Right ventricle myocardium superior (tissue), 1 donor: ENCODE measurements around the gene LRP1. TPM values are rescaled to one million over a fixed set of nuclear protein-coding genes. Genes with fewer than 3 reads are reported as not detected.

Experiments
- ATAC-seq: fragments of 200-7000 bp; cut with Tn5 transposase; one replicate; pipeline ENCODE4 v1.9.1; 2020; ENCODE audit warnings: mild to moderate bottlenecking; ENCODE audit not compliant: poor library complexity
- DNase-seq: peaks from one replicate; pipeline ENCODE4 v3.0.0-alpha.2; 2020
- intact Hi-C: fragments of 100-400 bp; cut with DNase I; formaldehyde crosslinking; loops from one replicate; pipeline ENCODE4 v1.11.2; 2022
- total RNA-seq: library from RNA; stranded (reverse); fragmentation: NEBNext Ultra II Directional; extraction: Animal tissue kit (Norgen Biotek cat#: 25700); gene quantifications from one replicate; pipeline ENCODE4 v1.2.1, GENCODE V29; 2021
- donor health status: DM: no; HTN: yes; CAD: no; lungs with severe emphysema.

LRP1 gene
- total RNA-seq, 1 donor from 2014 or later = 121 TPM

DNA sequence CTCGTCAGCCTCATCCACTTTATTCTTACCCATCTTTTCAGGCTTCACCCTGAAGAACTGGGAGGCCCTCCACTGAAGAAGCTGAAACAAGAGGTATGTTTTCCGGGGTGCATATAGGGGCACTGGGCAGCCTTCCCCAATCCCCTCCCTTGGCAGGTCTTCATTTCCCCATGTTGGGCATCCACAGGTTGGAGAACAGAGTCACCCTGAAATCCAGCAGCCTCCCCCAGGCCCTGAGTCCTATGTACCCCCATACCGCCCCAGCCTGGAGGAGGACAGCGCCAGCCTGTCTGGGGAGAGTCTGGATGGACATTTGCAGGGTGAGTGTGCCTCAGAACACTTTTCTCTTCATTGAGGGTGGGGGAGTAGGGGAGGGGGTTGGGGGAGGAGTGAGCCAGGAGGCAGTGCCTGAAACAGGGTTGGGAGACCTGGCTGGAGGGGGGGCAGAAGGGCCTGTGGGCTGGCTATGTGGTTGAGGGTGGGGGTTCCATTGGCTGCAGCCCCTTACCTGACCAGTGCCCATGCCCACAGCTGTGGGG lies 35.3 kb upstream of the LRP1 start:
- no peak for DNase-seq
- no peak for ATAC-seq
- intact Hi-C loops = no loop called here

DNA sequence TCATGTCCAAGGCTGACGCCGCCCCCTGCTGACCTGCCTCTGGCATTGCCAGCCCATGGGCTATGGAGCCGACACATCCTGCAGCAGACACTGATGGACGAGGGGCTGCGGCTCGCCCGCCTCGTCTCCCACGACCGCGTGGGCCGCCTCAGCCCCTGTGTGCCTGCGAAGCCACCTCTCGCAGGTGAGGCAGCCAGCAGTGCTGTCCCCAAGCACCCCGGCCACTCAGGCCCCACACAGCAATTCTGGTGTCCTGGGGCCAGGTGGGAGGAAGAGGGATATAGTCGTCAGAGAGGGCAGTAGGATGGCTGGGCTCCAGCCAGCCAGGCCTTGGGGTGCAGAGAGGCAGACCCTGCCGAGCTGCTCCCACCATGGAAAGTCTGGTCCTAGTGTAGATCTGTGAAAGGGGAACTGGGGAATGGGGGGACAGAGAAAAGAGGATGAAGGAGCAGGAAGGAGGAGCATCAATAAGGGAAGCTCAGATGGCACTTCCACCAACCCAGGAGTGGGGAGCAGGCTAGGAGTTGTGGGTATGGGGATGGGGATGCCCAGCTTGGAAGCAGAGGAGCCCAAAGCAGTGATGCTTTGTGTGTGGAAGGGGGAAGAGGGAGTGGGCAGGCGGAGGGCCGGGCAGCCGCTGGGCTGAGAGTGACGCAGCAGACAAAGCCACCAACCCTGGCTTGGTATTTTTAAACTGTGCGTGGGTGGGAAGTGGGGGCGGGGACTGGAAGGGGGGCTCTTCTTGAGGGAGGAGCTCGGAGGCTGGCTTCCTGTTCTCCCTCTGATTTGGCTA lies 34.7 kb upstream of the LRP1 start:
- intact Hi-C loops = no loop called here
- DNase-seq (peak; percentile 75), ATAC-seq (peak; percentile 51)

DNA sequence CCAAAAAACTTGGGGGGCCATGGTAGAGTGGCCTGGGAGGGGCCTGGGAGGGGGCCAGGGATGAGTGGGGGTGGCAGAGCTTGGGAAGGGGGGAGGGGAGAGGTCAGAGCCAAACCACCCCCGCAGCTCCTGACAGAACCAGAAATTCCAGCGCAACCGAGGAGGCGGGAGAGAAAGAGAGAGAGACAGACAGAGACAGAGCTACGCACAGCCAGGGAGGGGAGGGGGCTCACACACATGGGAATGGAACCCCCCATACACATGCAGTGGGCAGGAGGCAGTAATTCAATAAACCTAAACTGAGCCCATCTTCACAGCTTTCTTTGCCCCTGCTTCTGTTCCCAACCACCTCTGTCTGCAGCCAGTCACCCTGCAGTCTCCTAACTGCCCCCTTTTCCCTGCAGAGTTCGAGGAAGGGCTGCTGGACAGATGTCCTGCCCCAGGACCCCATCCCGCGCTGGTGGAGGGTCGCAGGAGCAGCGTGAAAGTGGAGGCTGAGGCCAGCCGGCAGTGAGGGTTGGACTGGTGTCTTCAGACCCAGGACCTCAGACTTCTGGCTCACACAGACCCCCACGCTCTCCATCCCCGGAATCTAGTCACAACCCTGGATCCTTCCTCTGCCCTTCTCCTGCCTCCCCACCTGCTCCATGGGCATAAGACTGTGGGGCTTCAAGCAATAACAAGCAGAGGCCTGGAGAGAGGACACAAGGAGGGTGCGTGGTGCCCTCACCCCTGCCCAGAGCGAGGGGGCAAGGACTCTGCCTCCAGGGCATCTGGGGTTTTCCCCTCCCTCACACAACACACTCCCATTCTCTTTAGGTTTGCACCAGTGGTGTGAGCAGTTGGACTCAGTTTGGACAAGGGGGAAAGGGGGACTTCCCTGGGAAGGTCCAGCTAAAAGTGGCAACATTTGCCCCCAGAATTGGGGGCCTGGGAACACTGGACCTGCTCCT lies 33.8 kb upstream of the LRP1 start:
- intact Hi-C loops = no loop called here
- ATAC-seq (no peak), DNase-seq (peak; percentile 56)

DNA sequence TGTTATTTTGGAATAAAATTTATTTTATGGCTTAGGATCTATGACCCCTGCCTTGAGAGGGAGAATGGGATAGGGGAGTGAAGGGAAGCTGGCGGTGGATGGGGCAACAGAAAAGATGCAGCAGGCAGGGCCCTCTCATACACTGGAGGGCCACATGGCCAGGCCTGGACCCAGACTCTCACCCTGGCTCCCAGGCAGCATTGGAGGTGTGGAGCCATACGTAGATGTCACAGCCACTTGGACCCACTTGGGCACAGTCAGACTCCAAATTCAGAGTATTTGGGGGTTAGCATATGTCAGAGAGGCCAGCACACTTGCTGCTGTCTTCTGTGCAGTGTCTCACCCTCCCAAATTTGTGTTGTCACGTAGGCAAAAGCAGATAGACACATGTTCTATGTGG lies 32.8 kb upstream of the LRP1 start:
- DNase-seq (no peak), ATAC-seq (no peak)
- intact Hi-C loops = no loop called here

DNA sequence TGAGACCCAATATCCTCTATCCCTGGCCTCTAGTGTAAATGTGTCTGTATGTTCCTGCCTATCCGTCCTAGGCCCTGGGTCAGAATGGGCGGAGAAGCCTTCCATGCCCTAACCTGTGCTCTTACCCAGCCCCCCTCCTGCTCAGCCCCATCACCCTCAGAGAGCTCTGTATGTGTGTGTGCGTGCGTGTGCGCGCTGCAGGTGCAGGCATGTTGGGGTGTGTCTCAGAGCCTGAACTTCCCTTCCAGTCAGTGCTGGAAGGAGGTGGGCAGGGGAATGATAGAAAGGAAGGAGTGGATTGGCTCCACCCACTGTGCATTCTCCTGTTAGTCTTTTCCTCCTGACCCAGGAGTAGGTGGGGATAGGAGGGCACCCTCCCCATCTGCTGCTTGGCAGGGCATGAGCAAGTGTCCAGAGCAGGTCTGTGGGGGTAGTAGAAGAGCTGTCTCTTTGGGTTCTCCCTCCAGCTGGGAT lies 32.1 kb upstream of the LRP1 start:
- ATAC-seq = no peak
- DNase-seq = no peak
- intact Hi-C loops = no loop called here

DNA sequence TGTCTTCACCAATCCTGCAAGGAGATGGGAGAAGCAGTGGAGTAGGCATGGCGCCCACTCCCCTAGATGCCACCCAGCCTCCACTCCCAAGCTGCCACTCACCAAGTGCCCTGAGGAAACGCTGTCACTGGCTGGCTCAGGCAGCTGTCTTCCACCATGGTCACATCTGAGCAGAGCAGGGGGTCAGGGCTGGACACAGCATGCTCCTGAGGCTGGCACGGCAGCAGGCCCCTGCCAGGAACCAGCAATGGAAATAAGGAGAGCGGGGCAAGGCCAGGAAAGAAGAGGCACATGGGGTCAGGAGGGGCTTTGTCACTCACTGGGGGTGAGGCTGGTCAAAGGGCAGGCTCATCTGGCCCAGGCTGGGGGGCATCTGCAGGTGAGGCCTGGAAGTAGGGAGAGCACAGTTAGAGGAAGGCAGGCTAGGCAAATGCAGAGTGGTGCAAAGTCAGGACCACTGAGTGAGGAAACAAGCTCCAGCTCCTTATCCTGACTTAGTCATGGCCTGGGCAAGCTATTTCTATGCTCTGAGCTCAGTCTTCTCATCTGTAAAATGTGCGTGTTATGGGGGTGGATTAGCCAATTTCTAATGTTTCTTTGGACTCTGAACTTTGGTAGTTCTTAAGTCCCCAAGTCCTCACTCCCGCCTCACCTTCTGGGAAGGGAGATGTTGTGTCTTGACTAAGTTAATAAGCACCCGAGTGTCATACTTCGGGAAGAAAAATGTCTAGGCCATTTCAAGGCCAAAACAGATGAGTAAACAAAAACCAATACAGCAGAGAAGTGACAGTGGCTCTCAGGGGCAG lies 31.3 kb upstream of the LRP1 start:
- no peak for DNase-seq
- intact Hi-C loops = no loop called here
- no peak for ATAC-seq

DNA sequence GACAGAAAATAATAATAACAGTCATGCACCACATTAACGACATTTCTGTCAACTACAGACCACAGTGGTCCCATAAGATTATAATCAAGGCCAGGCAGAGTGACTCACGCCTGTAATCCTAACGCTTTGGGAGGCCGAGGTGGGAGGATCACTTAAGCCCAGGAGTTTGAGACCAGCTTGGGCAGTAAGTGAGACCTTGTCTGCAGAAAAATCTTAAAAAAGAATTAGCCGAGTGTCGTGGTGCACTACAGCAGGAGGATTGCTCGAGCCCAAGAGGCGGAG lies 30.8 kb upstream of the LRP1 start:
- intact Hi-C loops = no loop called here
- no peak for DNase-seq

DNA sequence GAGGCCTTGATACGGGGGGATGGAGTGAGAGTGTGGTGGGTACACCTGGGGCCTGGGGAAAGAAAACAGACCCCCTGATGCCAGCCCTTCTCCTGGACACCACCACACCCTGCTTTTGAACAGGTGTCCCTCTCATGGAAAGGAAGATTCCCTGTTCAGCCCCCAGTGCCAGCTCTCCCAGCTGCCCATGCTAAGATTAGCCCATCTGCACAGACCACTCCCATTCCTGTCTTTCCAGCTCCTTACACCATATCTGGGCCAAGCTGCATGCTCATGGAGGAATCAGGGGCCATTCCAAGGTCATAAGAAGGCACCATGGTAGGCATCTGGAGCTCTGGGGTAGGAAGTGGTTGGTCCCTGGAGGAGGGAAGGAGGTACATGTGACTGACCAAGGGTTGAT lies 29.7 kb upstream of the LRP1 start:
- intact Hi-C loops = no loop called here
- ATAC-seq (no peak), DNase-seq (no peak)

More for the DNA sequence above, 30.8 kb upstream of the LRP1 start:
- no peak for ATAC-seq

DNA sequence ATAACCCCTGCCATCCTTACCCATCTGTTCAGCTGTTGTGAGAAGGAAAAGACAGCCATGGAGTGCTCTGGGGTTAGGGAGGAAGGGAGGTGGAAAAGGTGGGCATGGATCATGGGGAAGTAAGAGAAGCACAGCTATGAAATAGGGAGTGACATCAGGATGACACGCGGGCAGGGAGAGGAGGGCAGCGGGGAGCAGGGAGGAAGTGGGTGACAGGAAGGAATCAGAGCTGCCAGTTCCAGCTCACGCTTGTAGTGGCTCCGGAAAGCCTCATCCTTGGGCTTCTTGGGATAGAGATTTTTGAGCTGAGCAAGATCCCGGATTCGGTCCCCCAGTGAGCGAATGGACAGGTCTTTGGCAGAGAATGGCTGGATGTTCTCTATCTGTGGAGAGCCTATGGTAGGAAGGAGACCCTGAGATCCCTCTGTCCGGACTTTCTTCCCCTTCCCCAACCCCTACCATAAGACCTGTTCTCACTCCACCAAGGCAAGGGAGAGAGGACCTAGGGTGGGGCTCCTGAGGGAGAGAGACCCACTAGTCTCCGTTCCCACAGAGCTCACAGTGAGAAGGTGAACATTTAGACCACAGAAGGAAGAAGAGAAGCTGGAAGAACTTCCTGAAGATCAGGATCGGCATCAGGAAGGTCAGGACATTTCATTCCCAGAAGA lies 29.1 kb upstream of the LRP1 start:
- intact Hi-C loops = no loop called here
- no peak for DNase-seq
- no peak for ATAC-seq

DNA sequence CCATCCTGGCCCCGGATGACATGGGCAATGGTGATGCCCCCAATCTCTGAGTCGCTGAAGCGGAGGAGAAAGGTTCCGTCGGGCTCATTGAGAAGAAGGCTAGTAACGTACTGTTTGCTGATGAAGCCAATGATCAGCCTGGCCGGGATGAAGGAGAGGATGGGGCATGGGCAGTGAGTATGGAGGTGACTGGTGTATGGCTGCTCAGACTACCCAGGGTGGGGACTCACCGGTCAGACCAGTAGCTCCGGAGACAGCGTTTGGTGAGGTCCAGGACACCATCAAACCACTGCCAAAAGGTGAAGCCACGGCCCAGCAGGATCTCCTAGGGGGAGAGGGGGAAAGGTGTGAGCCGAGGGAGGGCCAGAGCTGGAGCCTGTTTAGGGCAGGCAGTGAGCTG lies 28.5 kb upstream of the LRP1 start:
- DNase-seq (no peak), ATAC-seq (no peak)
- intact Hi-C loops = no loop called here

DNA sequence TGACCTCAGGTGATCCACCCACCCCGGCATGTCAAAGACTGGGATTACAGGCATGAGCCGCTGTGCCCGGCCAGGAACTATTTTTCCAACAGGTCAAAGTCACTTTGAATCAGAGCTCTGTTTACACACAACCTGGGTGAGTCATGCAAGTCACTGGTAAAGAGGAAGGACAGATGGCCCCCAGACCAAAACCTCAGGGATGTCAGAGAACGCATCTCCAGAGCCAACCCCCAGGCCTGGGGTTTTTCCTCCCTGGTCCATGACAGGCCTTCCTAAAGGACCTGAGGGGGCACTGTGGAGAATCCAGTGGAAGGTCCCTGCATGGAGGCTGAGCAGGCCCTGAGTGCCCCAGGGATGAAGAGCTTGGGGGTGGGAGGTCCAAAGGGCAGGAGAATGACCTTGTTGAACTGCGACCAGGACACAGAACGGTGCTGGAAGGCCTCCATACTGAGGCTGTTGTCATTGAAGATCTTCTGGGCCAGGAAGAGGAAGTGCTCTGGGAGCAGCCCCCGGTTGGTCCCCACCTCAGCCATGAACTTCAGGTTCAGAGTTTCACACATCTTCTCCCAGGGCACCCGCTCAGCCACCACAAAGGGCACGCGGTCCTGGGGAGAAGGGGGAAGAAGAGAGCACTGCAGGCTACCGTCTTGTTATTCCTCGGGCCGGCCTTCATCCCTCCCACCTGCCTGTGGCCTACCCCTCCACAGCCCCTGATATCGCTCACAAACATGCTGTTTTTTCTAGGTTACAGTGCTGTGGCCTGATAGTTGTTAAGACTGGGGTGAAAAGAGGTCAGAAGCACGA lies 26.2 kb upstream of the LRP1 start:
- ATAC-seq (no peak), DNase-seq (no peak)
- intact Hi-C loops = no loop called here

DNA sequence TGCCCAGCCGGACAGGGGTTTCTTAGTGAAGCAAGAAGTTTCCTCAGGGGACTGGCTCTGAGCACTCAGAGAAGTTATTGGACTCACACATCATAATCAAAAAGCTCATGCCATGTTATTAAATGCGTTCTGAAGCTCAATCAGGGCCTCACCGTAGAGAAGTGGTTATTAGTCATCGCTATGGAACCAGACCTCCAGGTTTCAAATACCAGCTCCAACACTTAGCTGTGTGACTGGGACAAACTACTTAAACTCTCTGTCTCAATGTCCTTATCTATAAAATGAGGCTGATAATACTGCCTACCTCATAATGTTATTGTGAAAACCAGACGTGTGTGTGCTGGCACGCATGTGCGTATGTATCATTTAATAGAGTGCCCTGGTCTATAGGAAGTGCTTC lies 24.4 kb upstream of the LRP1 start:
- no peak for ATAC-seq
- DNase-seq = no peak
- intact Hi-C loops = no loop called here

DNA sequence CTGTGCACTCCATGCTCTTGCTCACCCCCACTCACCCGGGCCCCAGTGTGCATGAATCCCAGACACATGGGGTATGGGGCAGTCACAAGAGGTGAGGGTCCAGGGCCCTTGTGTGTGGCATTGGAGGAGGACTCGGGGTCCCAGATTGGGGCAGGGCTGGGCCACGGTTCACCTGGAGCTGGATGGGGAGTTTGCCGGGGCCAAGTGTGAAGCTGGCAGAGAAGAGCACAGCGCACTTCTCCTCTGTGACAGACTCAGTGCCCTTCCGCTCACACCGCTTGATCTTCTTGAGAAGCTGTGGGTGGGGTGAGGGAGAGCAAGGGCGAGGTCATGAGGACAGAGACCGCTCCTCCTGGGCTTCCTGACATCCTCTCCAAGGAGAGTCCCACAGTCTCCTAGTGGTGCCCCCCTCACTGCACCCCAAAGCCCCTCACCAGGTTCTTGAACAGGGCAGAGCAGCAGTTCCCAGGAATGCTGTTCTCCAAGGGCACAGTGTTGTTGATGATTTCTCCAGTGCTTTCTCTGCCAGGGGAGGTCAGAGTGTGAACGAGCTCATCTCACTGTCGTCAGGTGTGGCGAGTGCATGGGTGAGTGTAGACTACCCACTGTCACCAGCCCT lies 23.9 kb upstream of the LRP1 start:
- DNase-seq (no peak), ATAC-seq (no peak)
- intact Hi-C loops = no loop called here

DNA sequence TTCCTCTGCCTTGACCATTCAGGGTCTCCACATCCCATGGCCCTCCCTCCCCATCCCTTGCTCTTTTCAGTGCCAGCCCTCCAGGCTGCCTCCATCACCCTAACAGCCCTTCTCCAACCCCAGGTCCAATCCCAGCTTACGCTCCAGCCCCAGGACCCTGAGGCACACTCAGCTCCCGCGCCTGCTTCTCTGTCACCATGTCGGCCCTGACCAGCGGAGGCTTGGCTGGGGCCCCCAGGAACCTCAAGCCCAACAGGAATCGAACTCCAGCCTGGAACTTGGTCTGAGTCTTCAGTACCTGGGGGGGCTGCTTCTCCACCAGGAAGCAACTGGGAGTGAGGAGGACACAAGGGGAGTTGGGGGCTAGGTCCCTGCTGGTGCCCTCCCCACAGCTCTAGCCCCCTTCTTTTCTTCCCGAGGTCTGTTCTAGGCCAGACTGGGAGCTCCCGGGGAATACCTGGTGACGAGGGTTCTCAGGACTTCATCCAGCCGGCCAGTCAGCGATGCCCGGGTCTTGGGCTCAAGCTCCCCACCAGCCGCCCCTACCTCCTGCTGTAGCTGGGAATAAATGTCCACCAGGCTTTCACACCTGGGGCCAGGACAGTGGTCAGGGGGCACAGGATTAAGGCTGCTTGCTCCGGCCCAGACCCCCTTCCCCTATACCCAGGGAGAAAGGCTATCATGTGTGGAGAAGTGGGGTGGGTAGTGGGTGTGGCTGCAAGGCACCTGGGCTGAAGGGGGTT lies 23.1 kb upstream of the LRP1 start:
- intact Hi-C loops = no loop called here
- ATAC-seq (no peak), DNase-seq (peak; percentile 33)

DNA sequence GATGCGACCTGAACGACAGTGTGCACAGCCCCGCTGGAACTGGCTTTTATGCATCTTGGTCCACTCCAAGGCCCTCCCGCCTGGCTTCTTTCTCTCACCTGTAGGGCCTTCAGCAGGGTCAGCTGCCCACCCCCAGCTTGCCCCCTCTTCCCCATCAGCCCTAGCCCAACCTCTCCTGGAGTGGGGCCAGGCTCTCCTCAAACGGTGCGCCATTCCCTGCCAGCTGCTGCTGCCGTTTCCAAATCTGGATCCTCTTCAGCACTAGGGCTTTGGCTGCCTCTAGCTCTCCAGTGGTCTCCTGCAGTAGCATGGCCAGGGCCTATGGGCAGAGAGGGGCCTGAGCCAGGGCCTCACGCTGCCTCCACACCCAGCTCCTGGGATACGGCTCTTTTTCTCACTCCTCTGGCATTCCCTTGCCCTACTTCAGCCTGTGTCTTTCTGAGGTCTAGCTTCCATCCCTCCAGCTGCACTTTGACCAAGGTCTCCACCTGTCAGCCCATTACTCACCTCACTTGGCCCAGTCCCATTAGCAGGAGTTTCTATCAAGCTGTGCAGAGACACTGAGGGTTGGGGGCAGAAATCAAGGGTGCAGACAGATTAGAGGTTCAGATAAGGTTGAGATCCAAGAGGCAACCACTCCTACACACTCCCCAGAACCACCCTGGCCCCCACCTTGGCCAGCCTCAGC lies 22.1 kb upstream of the LRP1 start:
- no peak for ATAC-seq
- DNase-seq = peak; percentile 41
- intact Hi-C loops = no loop called here
